HG03097 (cell line): ENCODE measurements around the gene ADARB2.

ENCODE experiments used
- ATAC-seq: cut with Tn5 transposase; IDR thresholded peaks from one replicate; pipeline ENCODE4 v1.9.1; 2021; ENCODE audit not compliant: unreplicated experiment, low FRiP score

Gene ADARB2

DNA sequence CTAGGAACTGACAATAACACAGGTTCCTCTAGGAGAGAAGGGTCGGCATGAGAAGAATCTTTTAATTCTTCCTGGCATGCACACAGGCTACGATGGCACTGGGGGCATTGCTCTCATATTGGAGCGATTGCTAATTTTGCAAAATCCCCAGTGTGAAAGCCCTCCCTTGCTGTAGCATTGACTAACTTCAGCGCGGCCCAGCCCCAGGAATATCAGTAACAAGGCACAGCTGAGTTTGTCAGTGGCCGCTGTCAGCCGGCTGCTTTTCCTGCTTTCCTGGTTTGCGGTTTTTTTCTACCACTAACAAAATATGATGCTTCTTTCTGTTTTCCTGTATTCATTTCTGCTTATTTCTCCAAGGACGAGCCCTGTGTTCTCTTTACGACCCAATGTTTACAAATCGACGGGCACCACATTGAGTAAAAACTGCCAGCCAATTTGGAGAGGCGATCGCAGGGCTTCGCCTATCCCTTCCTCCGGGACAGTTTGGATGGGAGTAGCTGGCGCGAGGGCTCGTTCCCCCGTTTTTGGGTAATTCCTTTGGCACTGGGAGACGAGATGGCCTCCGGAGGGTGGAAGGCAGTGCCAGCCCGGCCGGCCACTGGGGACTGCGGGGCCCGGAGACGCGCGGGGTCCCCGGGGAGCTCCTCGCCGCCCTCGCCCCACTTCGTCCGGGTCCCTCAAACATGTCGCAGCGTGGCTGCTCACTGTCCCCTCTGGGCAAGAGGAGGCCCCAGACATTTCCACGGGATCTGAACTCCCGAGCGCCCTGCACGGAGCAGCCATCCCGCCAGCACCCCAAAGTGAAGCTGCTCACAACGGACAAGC is 967 bp downstream of the ADARB2 start:
- no peak for ATAC-seq

GRCh38 chr10:1735562-1735961 is 1.8 kb downstream of the ADARB2 start:
- ATAC-seq = no peak

DNA sequence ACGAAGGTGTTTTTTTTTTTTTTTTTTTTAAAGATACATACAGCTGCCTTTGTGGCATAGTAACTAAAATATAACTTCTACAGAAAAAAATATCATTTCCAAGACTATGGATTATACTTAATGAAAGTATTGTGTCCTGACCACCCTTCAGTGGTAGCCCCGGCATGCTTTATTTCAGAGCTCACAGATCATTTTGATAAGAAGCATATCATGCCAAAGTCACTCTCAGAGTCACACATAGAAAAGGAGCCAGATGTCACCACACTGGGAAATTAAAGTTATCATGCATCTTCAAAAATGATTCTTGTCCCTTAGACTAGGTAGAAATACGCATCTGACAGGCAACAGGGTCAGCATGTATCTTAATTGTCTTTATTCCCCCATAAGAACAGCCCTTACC is 3.0 kb downstream of the ADARB2 start:
- no peak for ATAC-seq

- ATAC-seq = no peak
These were observed 3.6 kb downstream of the ADARB2 start for GRCh38 chr10:1733720-1734119.

GRCh38 chr10:1732564-1732996 is 4.7 kb downstream of the ADARB2 start:
- no peak for ATAC-seq

DNA sequence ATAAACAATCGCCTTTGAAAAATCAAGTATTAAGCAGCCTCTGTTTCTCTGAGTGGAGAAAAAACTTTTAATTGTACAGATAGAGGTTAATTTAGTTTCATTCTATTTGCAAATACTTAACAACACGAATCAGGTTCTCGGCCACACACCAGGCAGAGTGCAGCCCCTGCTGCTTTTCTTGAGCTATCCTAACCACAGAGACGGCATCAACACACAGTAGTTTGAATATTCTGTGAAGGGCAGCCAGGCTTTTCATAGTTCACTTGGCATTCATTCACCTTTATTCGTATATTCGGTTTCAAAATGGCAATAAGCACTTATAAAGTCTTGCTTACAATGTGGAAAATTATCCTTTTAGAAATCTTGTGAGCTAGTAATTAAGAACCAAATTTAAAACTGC is 5.7 kb downstream of the ADARB2 start:
- no peak for ATAC-seq

DNA sequence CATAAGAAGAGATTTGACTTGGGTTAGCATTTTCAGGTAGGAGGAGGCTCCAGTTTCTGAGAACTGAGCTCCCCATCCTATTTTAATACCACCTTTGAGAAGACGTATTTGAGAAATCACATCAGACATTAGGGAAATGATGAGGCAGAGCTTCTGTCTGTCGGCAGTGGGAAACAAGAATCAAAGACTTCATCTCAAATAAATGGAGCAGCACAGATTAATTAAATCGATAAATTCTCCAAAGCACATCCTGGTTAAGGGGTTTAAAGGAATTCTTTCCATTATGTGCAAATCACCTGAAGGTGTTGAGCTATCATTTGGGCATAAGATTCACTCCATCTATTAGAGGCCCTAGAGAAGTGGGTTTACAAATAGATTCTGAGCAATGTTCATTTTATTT is 7.6 kb downstream of the ADARB2 start:
- ATAC-seq = no peak

DNA sequence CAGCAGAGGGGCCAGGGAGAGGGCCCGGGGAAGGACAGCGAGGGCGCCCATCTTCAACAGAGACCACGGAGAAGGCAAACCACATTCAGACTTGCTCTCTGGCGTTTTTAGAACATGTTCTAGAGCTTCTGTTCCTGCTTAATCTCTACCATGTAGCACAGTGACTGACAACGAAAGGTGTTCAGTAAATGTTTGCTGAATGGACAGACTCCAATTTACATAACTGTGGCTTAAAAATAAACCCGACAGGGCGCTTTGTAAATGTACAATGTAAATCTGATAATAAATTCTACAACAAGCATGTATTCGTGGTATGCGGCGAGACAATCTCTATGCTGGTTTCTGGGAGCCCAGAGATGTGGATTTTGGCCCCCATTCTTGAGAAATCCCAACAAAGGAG is 10.5 kb downstream of the ADARB2 start:
- ATAC-seq = no peak

DNA sequence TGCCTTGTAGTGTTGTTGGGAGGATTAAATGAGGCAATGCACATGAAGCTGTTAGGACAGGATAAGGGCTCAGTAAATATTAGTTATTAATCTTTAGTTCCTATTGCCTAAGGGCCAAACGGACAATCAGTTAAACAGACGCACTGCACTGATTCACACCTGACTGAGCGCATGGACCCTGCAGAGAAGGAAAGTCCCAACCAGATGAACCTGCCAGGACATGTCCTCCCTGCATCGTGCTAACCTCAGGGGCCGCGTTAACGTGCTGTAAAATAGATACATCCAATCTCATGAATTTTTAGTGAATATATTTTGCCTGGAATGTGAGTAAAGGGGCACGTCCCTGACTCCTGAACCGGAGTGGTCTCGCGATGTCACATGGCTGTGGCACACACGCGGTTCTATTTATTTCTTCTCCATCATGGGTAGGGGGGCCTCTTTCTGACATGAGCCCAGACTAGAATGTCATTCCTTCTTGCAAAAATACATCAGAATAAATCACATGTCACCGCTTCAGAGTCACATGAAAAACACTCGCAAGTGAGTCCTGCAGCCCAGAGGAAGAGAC is 12.3 kb downstream of the ADARB2 start:
- no peak for ATAC-seq

- no peak for ATAC-seq
These were observed 20.5 kb downstream of the ADARB2 start for GRCh38 chr10:1716839-1717238.

GRCh38 chr10:1715821-1716220 is 21.5 kb downstream of the ADARB2 start:
- peak; percentile 50 for ATAC-seq

DNA sequence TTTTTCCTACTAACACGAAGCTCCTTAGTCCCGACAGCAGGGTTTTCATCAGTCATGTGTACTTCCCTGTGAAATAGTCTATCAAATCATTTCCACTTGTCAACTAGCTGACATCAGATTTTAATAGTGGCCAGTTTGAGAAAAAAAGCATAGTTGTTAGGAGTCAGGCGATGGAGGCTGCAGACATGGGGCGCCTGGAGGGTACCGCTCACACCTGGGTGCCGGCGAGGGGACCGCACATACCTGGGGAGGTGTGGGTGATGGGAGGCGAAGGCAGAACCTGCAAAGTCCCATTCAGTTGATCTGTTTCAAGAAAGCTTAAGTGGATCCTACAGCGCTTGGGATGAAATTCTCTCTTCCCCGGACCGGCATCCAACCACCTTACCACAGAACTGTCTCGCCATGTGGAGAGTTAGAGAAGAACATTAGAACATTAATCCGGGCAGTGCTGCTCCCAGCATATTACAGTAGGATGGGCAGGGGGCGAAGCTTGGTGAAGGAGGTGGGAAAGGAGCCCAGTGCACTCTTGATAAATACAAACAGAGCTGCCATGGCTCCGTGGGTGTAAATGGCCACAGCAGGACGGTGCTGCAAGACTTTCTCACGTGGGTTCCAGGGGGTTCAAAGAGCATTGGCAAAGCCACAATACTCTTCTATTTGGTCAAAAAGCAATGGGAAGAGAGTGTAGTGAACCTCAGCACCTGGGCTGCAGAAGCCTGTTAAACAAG is 24.2 kb downstream of the ADARB2 start:
- no peak for ATAC-seq

- no peak for ATAC-seq
These were observed 25.0 kb downstream of the ADARB2 start for GRCh38 chr10:1712314-1712713.

DNA sequence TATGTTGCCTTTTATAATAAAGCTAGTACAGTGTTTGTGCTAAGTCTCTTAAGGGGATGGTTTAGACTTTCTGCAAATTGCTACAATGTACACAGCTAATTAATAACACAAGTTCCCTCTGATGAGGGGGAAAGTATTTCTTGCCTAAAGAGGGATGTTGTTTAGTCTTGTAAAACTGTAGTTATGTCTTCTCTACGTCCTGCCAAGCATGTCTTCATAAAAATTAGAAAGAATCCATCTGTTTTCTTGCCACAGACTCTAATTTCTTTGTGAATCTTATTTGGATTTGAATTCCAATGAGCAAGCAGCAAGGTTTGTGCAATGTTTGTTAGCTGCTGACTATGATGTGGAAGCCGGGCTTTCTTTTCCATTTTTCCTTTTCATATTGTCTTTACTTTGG is 28.2 kb downstream of the ADARB2 start:
- ATAC-seq = no peak

- no peak for ATAC-seq
These were observed 28.6 kb downstream of the ADARB2 start for GRCh38 chr10:1708746-1709145.

DNA sequence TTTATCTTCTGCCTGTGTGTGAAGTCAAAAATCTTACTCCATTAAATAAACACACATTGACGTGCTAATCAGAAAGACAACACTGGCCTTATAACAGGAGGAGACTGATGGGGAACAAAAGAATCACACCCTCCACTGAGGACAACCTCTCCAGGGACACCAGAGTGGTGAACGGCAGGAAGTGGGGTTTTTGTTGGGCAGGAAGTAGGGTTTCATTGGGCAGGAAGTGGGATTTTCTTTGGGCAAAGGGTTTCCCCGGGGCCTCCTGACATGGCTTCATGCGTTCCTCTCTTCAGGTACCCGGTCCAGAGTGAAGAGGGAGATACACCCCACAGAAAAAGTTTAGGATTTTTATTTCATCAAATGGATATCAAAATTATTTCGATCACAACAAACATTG is 30.6 kb downstream of the ADARB2 start:
- ATAC-seq = no peak

DNA sequence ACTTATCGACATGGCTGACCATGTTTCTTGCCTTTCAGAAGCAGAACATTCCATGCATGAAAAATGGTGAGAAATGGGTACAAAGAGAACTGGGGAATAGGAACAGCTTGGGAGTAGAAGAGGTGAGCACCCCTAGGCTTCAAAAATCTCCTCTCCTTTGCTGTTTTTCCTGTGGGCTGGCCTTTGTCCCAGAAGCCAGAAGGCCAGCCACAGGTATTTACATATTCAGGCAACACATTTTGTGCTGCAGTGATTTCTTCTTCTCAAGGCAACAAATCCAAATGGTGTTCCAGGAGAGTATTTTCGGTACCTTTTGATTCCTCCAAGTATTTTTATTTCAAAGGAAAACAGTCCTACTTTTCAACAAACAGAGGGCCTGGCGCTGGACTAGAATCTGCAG is 31.1 kb downstream of the ADARB2 start:
- ATAC-seq = no peak

DNA sequence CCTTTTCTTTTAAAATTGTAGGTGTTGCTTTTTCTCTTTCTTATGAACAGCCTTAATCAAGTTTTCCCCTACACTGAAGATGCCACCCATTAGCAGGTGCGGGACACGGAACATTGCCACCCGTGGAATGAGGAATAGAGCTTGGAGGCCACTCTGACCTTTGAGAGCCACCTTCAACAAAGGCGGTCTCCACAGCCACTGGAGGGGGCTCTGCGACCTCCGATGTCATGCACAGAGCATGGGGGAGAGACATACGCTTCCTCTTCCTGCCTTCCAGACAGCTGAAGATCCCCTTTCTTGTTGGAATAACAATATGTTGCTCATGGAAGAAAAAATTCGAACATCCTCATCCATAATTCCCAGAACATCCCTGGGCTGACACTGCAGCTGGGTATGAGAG is 39.1 kb downstream of the ADARB2 start:
- no peak for ATAC-seq

- no peak for ATAC-seq
These were observed 41.2 kb downstream of the ADARB2 start for GRCh38 chr10:1696106-1696505.

GRCh38 chr10:1690086-1690485 is 47.2 kb downstream of the ADARB2 start:
- ATAC-seq = no peak

- no peak for ATAC-seq
These were observed 48.8 kb downstream of the ADARB2 start for GRCh38 chr10:1688531-1688930.
